H9 (cell line): ENCODE measurements around the gene PPIF. TPM values are rescaled to one million over a fixed set of nuclear protein-coding genes. Genes with fewer than 3 reads are reported as not detected.

Experiments used
- DNase-seq: peaks from one replicate; pipeline ENCODE4 v3.0.0-alpha.2; 2017
- H2AFZ ChIP-seq: one replicate; pipeline ENCODE4 v1.6.1; 2013; ENCODE audit warnings: mild to moderate bottlenecking, low read length, control low read depth, moderate library complexity
- H2AK5ac ChIP-seq: 2 replicates; pipeline ENCODE4 v1.6.1; 2013; ENCODE audit warnings: low read length, control low read depth, mixed read lengths; ENCODE audit not compliant: insufficient read length
- H2BK120ac ChIP-seq: one replicate; pipeline ENCODE4 v1.6.1; 2013; ENCODE audit warnings: low read depth, mild to moderate bottlenecking, low read length, control low read depth, inconsistent platforms; ENCODE audit not compliant: poor library complexity, severe bottlenecking
- H2BK12ac ChIP-seq: 2 replicates; pipeline ENCODE4 v1.6.1; 2013; ENCODE audit warnings: low read length, control low read depth, mixed read lengths, low read depth; ENCODE audit not compliant: insufficient read length
- H2BK15ac ChIP-seq: 2 replicates; pipeline ENCODE4 v1.6.1; 2013; ENCODE audit warnings: low read depth, low read length, control low read depth
- H2BK20ac ChIP-seq: one replicate; pipeline ENCODE4 v1.6.1; 2013; ENCODE audit warnings: low read depth, mild to moderate bottlenecking, low read length, control low read depth, inconsistent platforms; ENCODE audit not compliant: poor library complexity, severe bottlenecking
- H2BK5ac ChIP-seq: 2 replicates; pipeline ENCODE4 v1.6.1; 2013; ENCODE audit warnings: low read length, control low read depth, mixed read lengths; ENCODE audit not compliant: insufficient read length
- H3K14ac ChIP-seq: 2 replicates; pipeline ENCODE4 v1.6.1; 2013; ENCODE audit warnings: low read length, control low read depth; ENCODE audit not compliant: insufficient read depth
- H3K18ac ChIP-seq: 2 replicates; pipeline ENCODE4 v1.6.1; 2013; ENCODE audit warnings: low read depth, mild to moderate bottlenecking, mixed read lengths, low read length, control low read depth; ENCODE audit not compliant: insufficient read length
- H3K23ac ChIP-seq: 2 replicates; pipeline ENCODE4 v1.6.1; 2013; ENCODE audit warnings: low read length, control low read depth, mixed read lengths, low read depth; ENCODE audit not compliant: insufficient read length
- H3K23me2 ChIP-seq: 2 replicates; pipeline ENCODE4 v1.6.1; 2013; ENCODE audit warnings: low read depth, mild to moderate bottlenecking, mixed read lengths, low read length, control low read depth; ENCODE audit not compliant: insufficient read length, poor library complexity, severe bottlenecking
- H3K27ac ChIP-seq: 2 replicates; pipeline ENCODE4 v1.5.1; 2013; ENCODE audit warnings: low read length, control low read depth, mixed read lengths, low read depth; ENCODE audit not compliant: insufficient read length
- H3K27me3 ChIP-seq: 2 replicates; pipeline ENCODE4 v1.6.1; 2013; ENCODE audit warnings: low read length, control low read depth, inconsistent platforms; ENCODE audit not compliant: insufficient read depth
- H3K4ac ChIP-seq: 2 replicates; pipeline ENCODE4 v1.6.1; 2013; ENCODE audit warnings: low read depth, mild to moderate bottlenecking, control low read depth, inconsistent platforms, low read length, moderate library complexity
- H3K4me1 ChIP-seq: 2 replicates; pipeline ENCODE4 v1.6.1; 2013; ENCODE audit warnings: low read length, control low read depth, inconsistent platforms; ENCODE audit not compliant: insufficient read depth
- H3K4me2 ChIP-seq: 2 replicates; pipeline ENCODE4 v1.6.1; 2013; ENCODE audit warnings: low read length, control low read depth, mixed read lengths; ENCODE audit not compliant: insufficient read length, insufficient read depth
- H3K56ac ChIP-seq: 2 replicates; pipeline ENCODE4 v1.6.1; 2013; ENCODE audit warnings: low read depth, mild to moderate bottlenecking, mixed read lengths, low read length, control low read depth; ENCODE audit not compliant: insufficient read length
- H3K79me1 ChIP-seq: 2 replicates; pipeline ENCODE4 v1.6.1; 2013; ENCODE audit warnings: low read depth, mild to moderate bottlenecking, moderate library complexity, low read length, control low read depth, inconsistent platforms; ENCODE audit not compliant: insufficient read depth, poor library complexity, severe bottlenecking
- H3K79me2 ChIP-seq: 2 replicates; pipeline ENCODE4 v1.6.1; 2013; ENCODE audit warnings: low read length, control low read depth, inconsistent platforms; ENCODE audit not compliant: insufficient read depth
- H3K9ac ChIP-seq: 2 replicates; pipeline ENCODE4 v1.6.1; 2013; ENCODE audit warnings: low read length, control low read depth, mixed read lengths; ENCODE audit not compliant: insufficient read length; ENCODE audit errors: extremely low read depth
- H3K9me3 ChIP-seq: one replicate; pipeline ENCODE4 v1.6.1; 2013; ENCODE audit warnings: low read depth, low read length, inconsistent platforms; ENCODE audit not compliant: control insufficient read depth
- H3T11ph ChIP-seq: one replicate; pipeline ENCODE4 v1.6.1; 2013; ENCODE audit warnings: mild to moderate bottlenecking, low read length, control low read depth, inconsistent platforms
- H4K20me1 ChIP-seq: one replicate; pipeline ENCODE4 v1.6.1; 2013; ENCODE audit not compliant: control insufficient read depth, insufficient read length, insufficient read depth
- H4K5ac ChIP-seq: 2 replicates; pipeline ENCODE4 v1.6.1; 2013; ENCODE audit warnings: low read depth, mild to moderate bottlenecking, mixed read lengths, low read length, control low read depth; ENCODE audit not compliant: insufficient read length
- H4K8ac ChIP-seq: replicated peaks from 2 replicates; pipeline ENCODE4 v1.6.1; 2013; ENCODE audit warnings: low read length, control low read depth, mixed read lengths, low read depth; ENCODE audit not compliant: insufficient read length
- H4K91ac ChIP-seq: 2 replicates; pipeline ENCODE4 v1.6.1; 2013; ENCODE audit warnings: low read depth, mild to moderate bottlenecking, moderate library complexity, mixed read lengths, low read length, control low read depth; ENCODE audit not compliant: insufficient read length
- H3K27ac Mint-ChIP-seq, 3 experiments: 2 replicates in 2 of 3; 3 replicates in 1 of 3; pipeline ENCODE4 v1.8.0; 2020 to 2021; ENCODE audit warnings: mixed read lengths in 3 of 3, mild to moderate bottlenecking in 1 of 3, moderate library complexity in 1 of 3
- H3K27me3 Mint-ChIP-seq: 2 replicates; pipeline ENCODE4 v1.8.0; 2021; ENCODE audit warnings: low read depth, mild to moderate bottlenecking, moderate library complexity, mixed read lengths
- H3K36me3 Mint-ChIP-seq, 3 experiments: 2 replicates in 2 of 3; 3 replicates in 1 of 3; pipeline ENCODE4 v1.8.0; 2020 to 2021; ENCODE audit warnings: low read depth in 3 of 3, mixed read lengths in 3 of 3; ENCODE audit not compliant: insufficient read depth in 1 of 3
- H3K4me1 Mint-ChIP-seq, 2 experiments: 2 replicates each; pipeline ENCODE4 v1.8.0; 2020; ENCODE audit warnings: mixed read lengths in 2 of 2
- H3K4me3 Mint-ChIP-seq, 2 experiments: 2 replicates in 1 of 2; 3 replicates in 1 of 2; pipeline ENCODE4 v1.8.0; 2020 to 2021; ENCODE audit warnings: mild to moderate bottlenecking in 2 of 2, mixed read lengths in 2 of 2, moderate library complexity in 1 of 2
- H3K9me3 Mint-ChIP-seq, 2 experiments: 2 replicates in 1 of 2; 3 replicates in 1 of 2; pipeline ENCODE4 v1.8.0; 2020; ENCODE audit warnings: mild to moderate bottlenecking in 2 of 2, mixed read lengths in 2 of 2, moderate library complexity in 1 of 2
- CTCF ChIP-seq: fragments of 200-600 bp; sonication (generic); conservative IDR thresholded peaks from 3 replicates; pipeline ENCODE4 v1.8.0; 2021; ENCODE audit warnings: antibody characterized with exemption, mild to moderate bottlenecking
- WGBS: extraction: QIAGEN DNeasy Blood & Tissue Kit; methylation state at CpG from one replicate; pipeline ENCODE4 v1.1.7; 2013; ENCODE audit warnings: missing lambda C conversion rate, low lambda C conversion rate, mixed read lengths; ENCODE audit not compliant: insufficient read length; ENCODE audit errors: extremely low coverage; 5-methylcytosine and 5-hydroxymethylcytosine counted together
- total RNA-seq: library from RNA; stranded (reverse); gene quantifications from 2 replicates; pipeline ENCODE4 v1.2.1, GENCODE V29; 2021

PPIF gene
- total RNA-seq, 1 experiment from 2014 or later, result 79.7 TPM

GRCh38 chr10:79379512-79380124 is 32.3 kb downstream of the PPIF start:
- H3K14ac ChIP-seq, result no peak overlapping the region
- no peaks in the 10 kb centered on the region for H3K9me3 Mint-ChIP-seq
- H2BK12ac ChIP-seq, result no peak overlapping the region
- H3K27ac ChIP-seq, result no peak overlapping the region
- WGBS, result no CpG with 5 or more reads among the region's 9 CpGs
- no peaks in the 10 kb centered on the region for H3K23me2 ChIP-seq
- peaks cover 5% of the 10 kb centered on the region; the same call in 1 of the 2 replicates for H3K27me3 Mint-ChIP-seq
- no peaks in the 10 kb centered on the region for H3K79me2 ChIP-seq
- no peaks in the 10 kb centered on the region for H4K20me1 ChIP-seq
- H3K4ac ChIP-seq, result no peak overlapping the region
- H3K9me3 ChIP-seq, result no peaks in the 10 kb centered on the region
- H3K23ac ChIP-seq, result no peak overlapping the region
- no peaks in the 10 kb centered on the region for H3K36me3 Mint-ChIP-seq
- no peaks in the 10 kb centered on the region for H3K27me3 ChIP-seq
- H3K9ac ChIP-seq, result no peak overlapping the region
- no peak overlapping the region for H3K4me3 Mint-ChIP-seq
- no peak overlapping the region for H2BK15ac ChIP-seq
- H4K8ac ChIP-seq, result no peak overlapping the region
- H2BK120ac ChIP-seq, result no peak overlapping the region
- peak overlapping the region in 1 of 3 experiments; percentile 33; a peak in 2 of 7 replicates for H3K27ac Mint-ChIP-seq
- no peak overlapping the region for H4K91ac ChIP-seq
- H2BK20ac ChIP-seq, result no peak overlapping the region
- H2AK5ac ChIP-seq, result no peak overlapping the region
- DNase-seq, result peak; percentile 22
- no peak overlapping the region for H4K5ac ChIP-seq
- H2BK5ac ChIP-seq, result no peak overlapping the region
- no peak overlapping the region for H3K4me2 ChIP-seq
- no peak overlapping the region for H3K18ac ChIP-seq
- no peaks in the 10 kb centered on the region for H3K4me1 ChIP-seq
- H2AFZ ChIP-seq, result no peak overlapping the region
- H3K56ac ChIP-seq, result no peak overlapping the region
- H3K79me1 ChIP-seq, result no peaks in the 10 kb centered on the region
- peaks cover 8 to 11% of the 10 kb centered on the region in 2 experiments for H3K4me1 Mint-ChIP-seq
- no peak for TF ChIP-seq CTCF
- no peak overlapping the region for H3T11ph ChIP-seq
